ENCODE measurements around the gene MORC2.

MORC2 gene

GRCh38 chr22:30968015-30968923 is at the start of gene MORC2:
Gene MORC2, minus strand, starts transcription at chr22:30968774. Its CDS starts 885 bp downstream, at chr22:30967889.
- no peak for DNase-seq (ENCODE audit: low spot score)

- DNase-seq (ENCODE audit: low spot score): no peak
Measured at GRCh38 chr22:31005535-31005934, 37.0 kb upstream of the MORC2 start.

- DNase-seq (ENCODE audit: low spot score): no peak
Measured at GRCh38 chr22:31001124-31001770, 32.7 kb upstream of the MORC2 start.

- DNase-seq (ENCODE audit: low spot score): no peak
Measured at GRCh38 chr22:30998329-30998728, 29.8 kb upstream of the MORC2 start.

- no peak for DNase-seq (ENCODE audit: low spot score)
Measured at GRCh38 chr22:30996462-30996861, 27.9 kb upstream of the MORC2 start.

GRCh38 chr22:30994960-30995359 is 26.4 kb upstream of the MORC2 start:
- no peak for DNase-seq (ENCODE audit: low spot score)

- DNase-seq (ENCODE audit: low spot score): no peak
Measured at GRCh38 chr22:30992565-30992964, 24.0 kb upstream of the MORC2 start.

- no peak for DNase-seq (ENCODE audit: low spot score)
Measured at GRCh38 chr22:30990690-30991089, 22.1 kb upstream of the MORC2 start.

GRCh38 chr22:30989474-30989873 is 20.9 kb upstream of the MORC2 start:
- no peak for DNase-seq (ENCODE audit: low spot score)

- no peak for DNase-seq (ENCODE audit: low spot score)
Measured at GRCh38 chr22:30985561-30986208, 17.1 kb upstream of the MORC2 start.

- no peak for DNase-seq (ENCODE audit: low spot score)
Measured at GRCh38 chr22:30984317-30984716, 15.7 kb upstream of the MORC2 start.

GRCh38 chr22:30982512-30982911 is 13.9 kb upstream of the MORC2 start:
- no peak for DNase-seq (ENCODE audit: low spot score)

GRCh38 chr22:30979932-30980331 is 11.4 kb upstream of the MORC2 start:
- DNase-seq (ENCODE audit: low spot score): no peak

GRCh38 chr22:30978304-30978962 is 9.9 kb upstream of the MORC2 start:
- no peak for DNase-seq (ENCODE audit: low spot score)

- DNase-seq (ENCODE audit: low spot score): no peak
Measured at GRCh38 chr22:30970356-30970746, 1.8 kb upstream of the MORC2 start.

GRCh38 chr22:30969532-30970355 is 1.2 kb upstream of the MORC2 start:
- DNase-seq (ENCODE audit: low spot score): peak; percentile 64

- peak; percentile 100 for DNase-seq (ENCODE audit: low spot score)
Measured at GRCh38 chr22:30968924-30969531, 454 bp upstream of the MORC2 start, which contains the start of gene TUG1. Gene TUG1, plus strand, starts transcription at chr22:30969265.

- DNase-seq (ENCODE audit: low spot score): no peak
Measured at GRCh38 chr22:30964858-30965257, 3.7 kb downstream of the MORC2 start.

- no peak for DNase-seq (ENCODE audit: low spot score)
Measured at GRCh38 chr22:30955153-30955552, 13.4 kb downstream of the MORC2 start.

GRCh38 chr22:30953206-30953605 is 15.4 kb downstream of the MORC2 start:
- DNase-seq (ENCODE audit: low spot score): no peak
